ENCODE data around the gene UBE2M. TPM values are rescaled to one million over a fixed set of nuclear protein-coding genes. Genes with fewer than 3 reads are reported as not detected.

Gene UBE2M
- polyA plus RNA-seq, 1 experiment: 82.5 TPM

DNA sequence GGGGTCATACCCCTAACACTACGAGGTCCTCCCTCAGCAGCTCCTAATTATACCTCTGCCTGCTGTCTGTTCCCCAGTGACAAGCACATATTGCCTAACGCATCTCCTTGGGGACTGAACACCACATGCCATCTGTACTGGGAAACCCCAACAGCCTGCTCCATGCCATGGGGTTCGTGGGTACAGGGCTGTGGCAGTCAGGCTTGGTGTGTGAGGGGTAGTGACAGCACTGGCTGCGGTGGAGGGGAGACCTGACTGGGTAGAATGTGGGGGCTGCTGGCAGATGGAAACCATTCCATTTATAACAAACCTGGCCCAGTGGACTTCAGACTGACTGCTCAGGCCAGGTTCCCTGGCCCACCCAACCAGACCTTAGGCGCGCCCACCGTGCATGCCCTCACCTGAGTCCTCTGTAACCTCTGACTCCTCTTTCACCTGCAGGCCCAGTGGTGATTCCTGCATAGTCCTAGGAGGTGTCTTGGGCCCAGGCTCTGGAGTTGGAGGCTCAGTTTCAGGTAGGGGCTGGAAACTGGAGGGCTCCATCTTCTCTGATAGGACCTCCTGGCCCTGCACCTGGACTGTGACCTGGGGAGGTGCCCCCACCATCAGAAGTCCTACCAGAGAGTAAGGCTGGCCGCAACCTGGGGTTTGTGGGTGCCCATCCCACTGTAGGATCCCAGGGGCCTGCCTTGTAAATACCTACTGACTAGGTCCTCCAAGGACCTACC is 11.7 kb upstream of the UBE2M start:
- POLR2A ChIA-PET: no interaction called here
- no peaks in the 10 kb centered on the region for H3K27me3 ChIP-seq (ENCODE audit: control insufficient read depth, insufficient read depth, low read length)
- TF ChIP-seq, protein P1, sequence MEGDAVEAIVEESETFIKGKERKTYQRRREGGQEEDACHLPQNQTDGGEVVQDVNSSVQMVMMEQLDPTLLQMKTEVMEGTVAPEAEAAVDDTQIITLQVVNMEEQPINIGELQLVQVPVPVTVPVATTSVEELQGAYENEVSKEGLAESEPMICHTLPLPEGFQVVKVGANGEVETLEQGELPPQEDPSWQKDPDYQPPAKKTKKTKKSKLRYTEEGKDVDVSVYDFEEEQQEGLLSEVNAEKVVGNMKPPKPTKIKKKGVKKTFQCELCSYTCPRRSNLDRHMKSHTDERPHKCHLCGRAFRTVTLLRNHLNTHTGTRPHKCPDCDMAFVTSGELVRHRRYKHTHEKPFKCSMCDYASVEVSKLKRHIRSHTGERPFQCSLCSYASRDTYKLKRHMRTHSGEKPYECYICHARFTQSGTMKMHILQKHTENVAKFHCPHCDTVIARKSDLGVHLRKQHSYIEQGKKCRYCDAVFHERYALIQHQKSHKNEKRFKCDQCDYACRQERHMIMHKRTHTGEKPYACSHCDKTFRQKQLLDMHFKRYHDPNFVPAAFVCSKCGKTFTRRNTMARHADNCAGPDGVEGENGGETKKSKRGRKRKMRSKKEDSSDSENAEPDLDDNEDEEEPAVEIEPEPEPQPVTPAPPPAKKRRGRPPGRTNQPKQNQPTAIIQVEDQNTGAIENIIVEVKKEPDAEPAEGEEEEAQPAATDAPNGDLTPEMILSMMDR (IDR thresholded peaks at IDR 0.05; ENCODE audit: low read depth, low read length): no peak
- CTCF ChIA-PET: no interaction called here
- DNase-seq (ENCODE audit: low read depth, low spot score): no peak
- H3K4me3 ChIP-seq (ENCODE audit: low read depth, low read length): no peak overlapping the region
- H3K27ac ChIP-seq (ENCODE audit: low read depth, low read length): no peak overlapping the region
- H3K9me3 ChIP-seq (ENCODE audit: control insufficient read depth, insufficient read depth, low read length): no peaks in the 10 kb centered on the region

DNA sequence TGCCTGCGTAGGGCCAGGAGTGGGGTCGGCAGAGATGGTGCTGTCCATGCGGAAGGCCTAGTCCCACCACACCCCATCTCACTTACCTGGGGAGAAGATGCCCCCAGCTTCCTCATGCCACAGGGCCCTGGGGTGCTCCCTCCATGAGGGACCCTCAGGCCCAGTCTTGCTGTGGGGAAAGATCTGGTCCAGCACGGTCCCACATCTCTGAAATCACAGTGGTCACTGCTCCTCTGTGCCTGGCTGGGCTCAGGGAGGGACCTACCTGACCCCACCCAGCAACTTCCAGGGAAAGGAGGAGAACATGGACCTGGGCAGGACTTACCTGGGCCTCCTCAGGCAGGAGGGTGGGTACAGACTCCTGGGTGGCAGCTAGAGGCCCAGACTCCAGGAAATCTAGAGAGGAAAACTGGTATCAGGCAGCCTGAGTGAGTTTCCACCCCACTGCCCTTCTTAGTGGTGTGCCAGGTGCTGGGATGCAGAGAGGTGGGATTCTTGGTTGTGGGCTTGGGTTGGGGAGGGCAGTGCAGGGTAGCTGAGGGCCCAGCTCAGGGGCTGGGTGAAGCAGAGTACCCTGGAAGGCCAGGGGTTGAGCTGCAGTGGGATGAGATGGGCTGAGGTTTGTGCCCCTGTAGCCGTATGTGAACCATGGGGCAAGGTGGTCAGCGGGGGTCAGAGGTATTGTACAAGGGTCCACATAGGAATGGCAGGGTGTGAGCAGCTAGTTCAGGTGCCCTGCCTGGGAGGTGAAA is 11.0 kb upstream of the UBE2M start:
- TF ChIP-seq, protein P1 (IDR thresholded peaks at IDR 0.05; ENCODE audit: low read depth, low read length): no peak
- no peak overlapping the region for H3K4me3 ChIP-seq (ENCODE audit: low read depth, low read length)
- no peak overlapping the region for H3K27ac ChIP-seq (ENCODE audit: low read depth, low read length)
- H3K9me3 ChIP-seq (ENCODE audit: control insufficient read depth, insufficient read depth, low read length): no peaks in the 10 kb centered on the region
- POLR2A ChIA-PET: interaction anchor here (0.5 kb wide), 1 partner anchor 204 kb away, joined by 3 read pairs; no protein-coding TSS in a partner anchor
- no peak for DNase-seq (ENCODE audit: low read depth, low spot score)
- CTCF ChIA-PET: no interaction called here
- no peaks in the 10 kb centered on the region for H3K27me3 ChIP-seq (ENCODE audit: control insufficient read depth, insufficient read depth, low read length)

DNA sequence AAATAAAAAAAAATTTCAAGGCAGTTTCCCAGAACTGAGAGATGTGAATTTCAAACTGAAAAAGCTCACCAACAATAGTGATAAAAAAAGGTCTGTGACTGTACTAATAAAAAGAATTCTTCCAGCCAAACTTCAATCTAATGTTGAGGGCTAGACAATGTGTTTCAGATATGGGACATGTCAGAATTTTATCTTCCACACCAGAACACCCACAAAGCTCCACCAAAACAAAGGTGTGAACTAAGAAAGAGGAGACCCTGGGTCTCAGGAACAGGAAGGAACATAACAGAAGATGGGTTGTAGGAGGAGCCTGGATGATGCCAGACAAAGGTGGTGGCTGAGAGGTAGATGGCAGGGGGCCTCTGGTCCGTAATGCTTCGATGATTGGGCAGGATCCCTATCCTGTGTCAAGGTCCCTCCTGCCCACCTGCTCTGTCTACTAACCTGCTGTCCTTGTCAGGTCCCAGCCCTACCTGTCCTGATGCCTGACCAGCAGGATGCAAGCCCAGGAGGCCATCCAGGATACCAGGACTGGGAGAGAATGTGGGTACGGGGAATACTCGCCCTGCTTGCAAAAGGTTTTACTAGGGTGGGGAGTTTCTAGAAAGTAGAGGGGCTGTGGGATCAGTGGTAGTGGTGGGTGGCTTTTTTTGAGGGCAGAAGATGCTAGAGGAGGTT is 10.2 kb upstream of the UBE2M start:
- DNase-seq (ENCODE audit: low read depth, low spot score): no peak
- H3K27me3 ChIP-seq (ENCODE audit: control insufficient read depth, insufficient read depth, low read length): peaks cover 2% of the 10 kb centered on the region
- no peak overlapping the region for H3K27ac ChIP-seq (ENCODE audit: low read depth, low read length)
- TF ChIP-seq, protein P1 (IDR thresholded peaks at IDR 0.05; ENCODE audit: low read depth, low read length): no peak
- no peaks in the 10 kb centered on the region for H3K9me3 ChIP-seq (ENCODE audit: control insufficient read depth, insufficient read depth, low read length)
- no peak overlapping the region for H3K4me3 ChIP-seq (ENCODE audit: low read depth, low read length)
- ChIA-PET POLR2A (interaction anchor here (0.5 kb wide), 1 partner anchor 204 kb away, joined by 3 read pairs; no protein-coding TSS in a partner anchor), CTCF (no interaction called here)

DNA sequence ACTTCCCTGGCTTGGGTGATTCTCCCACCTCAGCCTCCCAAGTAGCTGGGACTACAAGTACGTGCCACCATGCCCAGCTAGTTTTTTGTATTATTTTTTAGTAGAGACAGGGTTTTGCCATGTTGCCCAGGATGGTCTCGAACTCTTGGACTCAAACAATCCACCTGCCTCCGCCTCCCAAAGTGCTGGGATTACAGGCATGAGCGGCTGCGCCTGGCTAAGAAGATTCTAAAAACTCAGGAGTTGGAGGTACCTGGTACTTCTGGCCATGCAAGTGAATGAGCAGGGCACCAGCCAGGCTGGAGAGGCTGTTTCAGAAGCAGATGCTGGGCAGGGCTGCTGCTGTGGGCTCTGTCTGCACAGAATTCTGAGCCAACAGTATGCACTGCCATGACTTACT is 8.6 kb upstream of the UBE2M start:
- H3K4me3 ChIP-seq (ENCODE audit: low read depth, low read length): no peak overlapping the region
- DNase-seq (ENCODE audit: low read depth, low spot score): no peak
- ChIA-PET CTCF (interaction anchor here (0.6 kb wide), 1 partner anchor 11 kb away, joined by 5 read pairs; no protein-coding TSS in a partner anchor), POLR2A (no interaction called here)
- peaks cover 4% of the 10 kb centered on the region; the same call in 1 of the 2 replicates for H3K9me3 ChIP-seq (ENCODE audit: control insufficient read depth, insufficient read depth, low read length)
- peaks cover 2% of the 10 kb centered on the region for H3K27me3 ChIP-seq (ENCODE audit: control insufficient read depth, insufficient read depth, low read length)
- H3K27ac ChIP-seq (ENCODE audit: low read depth, low read length): no peak overlapping the region
- TF ChIP-seq, protein P1 (IDR thresholded peaks at IDR 0.05; ENCODE audit: low read depth, low read length): no peak
